ENCODE measurements around the gene MACROD1.
A peak's percentile ranks its signal among the peaks of the same experiment; 100 is the strongest.

Gene MACROD1, protein sequence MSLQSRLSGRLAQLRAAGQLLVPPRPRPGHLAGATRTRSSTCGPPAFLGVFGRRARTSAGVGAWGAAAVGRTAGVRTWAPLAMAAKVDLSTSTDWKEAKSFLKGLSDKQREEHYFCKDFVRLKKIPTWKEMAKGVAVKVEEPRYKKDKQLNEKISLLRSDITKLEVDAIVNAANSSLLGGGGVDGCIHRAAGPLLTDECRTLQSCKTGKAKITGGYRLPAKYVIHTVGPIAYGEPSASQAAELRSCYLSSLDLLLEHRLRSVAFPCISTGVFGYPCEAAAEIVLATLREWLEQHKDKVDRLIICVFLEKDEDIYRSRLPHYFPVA

DNA sequence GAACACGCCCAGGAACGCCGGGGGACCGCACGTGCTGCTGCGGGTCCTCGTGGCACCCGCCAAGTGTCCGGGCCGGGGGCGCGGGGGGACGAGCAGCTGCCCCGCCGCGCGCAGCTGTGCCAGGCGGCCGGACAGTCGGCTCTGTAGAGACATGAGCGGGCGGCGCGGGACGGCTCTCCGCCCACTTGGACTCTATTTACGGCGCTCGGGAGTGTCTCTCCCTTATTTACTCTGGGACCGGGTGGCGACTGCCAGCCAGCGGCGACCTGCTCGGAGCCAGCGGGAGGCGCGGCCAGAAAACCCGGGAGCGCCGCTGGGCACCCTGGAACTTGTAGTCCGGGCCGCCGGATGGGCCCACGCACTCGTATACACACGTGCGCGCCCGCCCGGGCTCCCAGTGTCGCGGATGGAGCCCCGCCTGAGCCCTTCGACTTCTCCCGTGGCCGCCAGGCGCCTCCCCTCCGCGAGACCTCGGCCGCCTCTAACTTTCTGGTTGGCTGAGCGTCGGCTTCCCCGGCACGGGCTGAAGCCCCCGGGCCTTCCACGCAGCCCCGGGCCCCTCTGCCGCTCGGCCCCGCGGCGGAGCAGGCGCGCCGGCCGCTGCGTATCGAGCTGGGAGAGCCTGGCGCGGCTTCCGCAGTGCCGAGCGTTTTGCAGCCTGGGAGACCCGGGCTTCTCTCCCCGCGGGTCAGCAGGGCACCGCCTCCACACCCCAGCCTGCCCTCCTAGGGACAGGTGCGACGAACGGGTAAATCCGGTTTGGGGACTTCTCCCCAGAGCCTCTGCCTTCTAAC, at the start of gene MACROD1:
TSS of gene MACROD1 (minus strand) at position 272 of the 794 bp plus-strand sequence. CDS start at position 153, 119 bp downstream.
- DNase-seq = peak; percentile 61

DNA sequence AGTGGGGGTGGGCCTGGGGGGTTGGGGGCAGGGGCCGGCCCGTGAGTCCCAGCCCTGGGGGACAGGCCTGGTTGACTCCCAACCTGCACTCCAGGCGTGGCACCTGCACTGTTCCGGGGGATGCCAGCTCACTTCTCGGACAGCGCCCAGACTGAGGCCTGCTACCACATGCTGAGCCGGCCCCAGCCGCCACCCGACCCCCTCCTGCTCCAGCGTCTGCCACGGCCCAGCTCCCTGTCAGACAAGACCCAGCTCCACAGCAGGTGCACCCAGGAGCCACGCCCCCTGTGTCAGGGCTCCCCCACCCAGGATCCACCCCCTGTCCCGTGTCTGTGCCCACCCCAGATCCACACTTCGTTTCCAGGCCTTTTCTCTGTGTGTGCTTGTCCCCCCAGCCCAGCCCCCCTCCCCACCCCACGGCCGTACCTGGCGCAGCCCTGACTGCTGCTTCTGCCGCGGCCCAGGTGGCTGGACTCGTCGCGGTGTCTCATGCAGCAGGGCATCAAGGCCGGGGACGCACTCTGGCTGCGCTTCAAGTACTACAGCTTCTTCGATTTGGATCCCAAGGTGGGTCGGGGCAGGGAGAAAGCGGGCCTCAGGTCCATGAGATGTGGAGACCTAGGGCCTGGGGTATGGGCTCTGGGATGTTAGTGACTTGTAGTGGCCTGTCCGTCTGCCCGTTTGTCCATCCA, 45.4 kb upstream of the MACROD1 start:
- no peak for DNase-seq

GRCh38 chr11:64210301-64211020, 44.5 kb upstream of the MACROD1 start:
- no peak for DNase-seq

DNA sequence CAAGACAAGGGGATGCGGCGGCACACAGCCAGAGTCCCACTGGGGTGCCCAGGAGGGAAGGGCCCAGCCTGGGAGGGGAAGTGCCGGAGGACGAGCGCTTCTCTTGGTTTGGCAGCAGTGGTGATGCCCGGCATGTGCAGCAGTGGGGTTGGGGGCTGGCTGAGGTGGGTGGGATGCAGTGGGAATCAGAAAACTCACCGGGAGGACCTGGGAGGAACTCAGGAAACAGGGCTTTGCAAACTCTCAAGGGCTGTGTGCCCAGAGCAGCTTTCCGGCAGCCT, 43.6 kb upstream of the MACROD1 start:
- no peak for DNase-seq

DNA sequence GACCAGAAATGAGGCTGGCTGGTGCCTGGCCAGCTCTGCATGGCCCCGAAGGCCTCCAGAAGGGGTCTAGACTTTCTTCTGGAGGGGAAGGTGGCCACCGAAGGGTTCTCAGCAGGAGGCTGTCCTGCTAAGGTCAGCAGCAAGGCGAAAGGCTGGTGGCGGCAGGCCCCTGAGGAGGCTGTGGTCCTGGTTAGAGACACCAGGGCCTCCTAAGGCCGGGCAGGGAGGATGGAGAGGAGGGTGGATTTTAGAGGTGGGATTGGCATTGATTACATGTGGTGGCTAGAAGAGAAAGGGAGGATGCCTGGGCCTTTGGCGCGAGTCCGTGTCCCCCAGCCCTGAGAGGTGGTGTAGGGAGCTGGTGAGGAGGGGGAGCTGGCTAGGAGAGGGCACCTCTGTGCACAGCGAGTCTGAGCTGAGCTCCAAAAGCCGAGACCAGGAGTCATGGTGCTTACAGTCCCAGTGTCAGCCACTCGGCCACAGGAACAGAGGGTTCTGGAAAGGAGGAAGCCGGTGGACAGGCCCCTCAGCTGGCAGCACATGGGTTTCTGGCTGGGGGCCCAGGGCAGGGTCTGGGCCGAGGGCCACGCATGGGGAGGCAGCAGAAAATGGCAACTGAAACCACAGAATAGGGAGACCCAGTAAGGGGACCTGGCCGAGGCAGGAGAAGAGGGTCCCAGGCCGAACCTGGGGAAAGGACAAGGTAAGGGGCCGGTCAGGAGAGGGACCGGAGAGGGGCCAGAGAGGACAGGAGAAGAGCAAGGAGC, 43.1 kb upstream of the MACROD1 start:
- no peak for DNase-seq

DNA sequence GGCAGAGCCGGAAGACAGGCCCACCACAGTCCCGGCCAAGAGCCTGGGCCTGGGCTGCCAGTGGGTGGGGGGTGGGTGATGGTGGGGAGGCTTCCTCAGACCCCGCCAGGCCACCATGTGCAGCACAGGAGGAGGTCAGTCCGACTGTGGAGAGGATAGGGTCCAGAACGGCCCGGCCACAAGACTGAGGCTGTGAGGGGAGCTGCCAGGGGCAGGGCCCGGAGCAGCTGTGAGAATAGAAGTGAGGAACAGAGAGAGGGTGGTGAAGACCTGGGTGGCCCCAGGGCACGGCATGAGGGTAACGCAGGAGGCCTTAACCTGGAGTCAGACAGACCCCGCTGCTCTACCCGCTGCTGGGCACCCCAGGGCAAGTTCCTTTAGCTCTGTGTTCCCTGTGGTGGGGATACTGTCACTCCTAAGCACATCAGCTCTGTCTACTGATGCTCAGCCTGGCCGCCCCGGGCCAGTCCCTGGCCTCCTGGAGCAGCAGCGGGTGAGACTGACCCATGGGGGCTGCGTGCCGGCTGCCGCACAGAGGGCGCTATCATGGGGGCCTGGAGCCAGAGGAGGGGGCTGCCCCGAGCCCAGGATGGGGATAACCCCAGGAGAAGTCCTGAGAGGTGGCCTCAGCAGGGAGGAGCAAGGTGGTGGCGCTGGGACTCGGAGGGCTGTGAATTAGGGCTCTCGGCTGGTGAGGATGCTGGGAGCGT, 42.3 kb upstream of the MACROD1 start:
- no peak for DNase-seq

DNA sequence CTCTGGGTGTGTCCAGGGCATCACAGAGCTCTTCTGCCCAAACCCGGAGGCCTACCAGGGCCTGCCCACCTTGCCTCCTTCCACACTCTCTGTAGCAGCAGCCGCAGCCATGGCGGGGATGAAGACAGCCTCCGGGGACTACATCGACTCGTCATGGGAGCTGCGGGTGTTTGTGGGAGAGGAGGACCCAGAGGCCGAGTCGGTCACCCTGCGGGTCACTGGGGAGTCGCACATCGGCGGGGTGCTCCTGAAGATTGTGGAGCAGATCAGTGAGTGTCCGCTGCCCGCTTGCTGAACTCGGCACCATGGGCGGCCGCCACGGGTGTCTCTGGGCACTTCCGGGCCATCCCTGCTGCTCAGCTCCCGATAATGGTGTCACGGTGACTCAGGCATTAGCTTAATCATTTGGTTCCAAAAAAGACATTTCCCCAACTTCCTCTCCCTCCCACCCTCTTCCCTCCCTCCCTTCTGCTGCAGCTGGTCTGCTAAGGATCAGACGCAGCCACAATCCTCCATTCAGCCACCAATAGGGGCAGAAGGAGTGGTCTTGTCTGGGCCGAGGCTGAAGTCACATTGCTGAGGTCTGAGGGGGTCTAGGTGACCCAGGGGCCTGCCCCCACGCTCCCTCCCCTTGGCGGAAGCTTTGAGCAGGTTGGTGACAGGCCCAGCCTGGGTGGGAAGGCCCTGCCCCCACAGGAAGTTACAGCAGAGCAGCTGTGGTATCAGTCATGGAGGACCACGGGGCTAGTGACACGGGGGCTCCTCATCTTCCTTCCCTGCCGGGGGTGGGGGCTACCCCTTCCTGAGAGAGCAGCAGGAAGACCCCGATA, 41.6 kb upstream of the MACROD1 start:
- DNase-seq = no peak

DNA sequence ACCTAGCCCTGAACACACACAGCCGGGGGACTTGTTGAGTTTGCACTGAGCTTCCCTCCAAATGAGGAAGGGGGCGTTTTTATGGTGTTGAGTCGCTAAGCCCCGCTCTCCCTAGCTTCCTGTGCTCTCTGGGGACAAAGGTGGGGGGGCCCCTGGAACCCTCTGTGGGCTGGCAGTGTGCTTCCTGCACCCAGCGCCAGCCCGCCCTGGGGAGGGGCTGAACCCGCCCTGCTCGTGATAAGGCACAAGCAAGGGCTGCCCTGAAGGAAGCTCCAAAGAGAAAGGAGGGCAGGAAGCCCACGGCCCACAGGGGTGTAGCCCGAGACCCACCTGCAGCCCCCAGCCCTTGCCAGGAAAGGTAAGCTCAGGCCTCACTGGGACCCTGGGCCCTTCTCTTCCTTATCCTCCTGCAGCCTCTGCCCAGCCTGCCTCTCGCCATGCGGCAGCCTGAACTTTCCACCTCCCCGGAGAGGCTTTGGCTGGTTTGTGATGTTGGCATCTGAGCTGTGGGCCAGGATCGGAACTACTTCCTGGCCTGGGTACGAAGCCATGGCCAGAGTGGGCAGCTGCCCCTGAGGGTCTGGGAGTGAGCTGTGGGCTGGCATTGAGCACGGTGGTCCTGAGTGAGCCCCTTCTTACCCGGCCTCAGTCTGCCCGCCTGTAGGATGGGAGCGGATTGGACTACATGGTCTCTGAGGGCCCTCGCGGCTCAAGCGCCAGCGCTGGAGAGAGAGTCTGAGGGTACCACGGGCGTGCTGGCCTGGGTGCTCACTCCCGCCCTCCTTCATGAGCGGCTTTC, 40.7 kb upstream of the MACROD1 start, which contains the start of gene FERMT3:
TSS of gene FERMT3 (plus strand) at position 265 of the 799 bp plus-strand sequence. CDS start 644 bp downstream, outside the sequence.
- no peak for DNase-seq

DNA sequence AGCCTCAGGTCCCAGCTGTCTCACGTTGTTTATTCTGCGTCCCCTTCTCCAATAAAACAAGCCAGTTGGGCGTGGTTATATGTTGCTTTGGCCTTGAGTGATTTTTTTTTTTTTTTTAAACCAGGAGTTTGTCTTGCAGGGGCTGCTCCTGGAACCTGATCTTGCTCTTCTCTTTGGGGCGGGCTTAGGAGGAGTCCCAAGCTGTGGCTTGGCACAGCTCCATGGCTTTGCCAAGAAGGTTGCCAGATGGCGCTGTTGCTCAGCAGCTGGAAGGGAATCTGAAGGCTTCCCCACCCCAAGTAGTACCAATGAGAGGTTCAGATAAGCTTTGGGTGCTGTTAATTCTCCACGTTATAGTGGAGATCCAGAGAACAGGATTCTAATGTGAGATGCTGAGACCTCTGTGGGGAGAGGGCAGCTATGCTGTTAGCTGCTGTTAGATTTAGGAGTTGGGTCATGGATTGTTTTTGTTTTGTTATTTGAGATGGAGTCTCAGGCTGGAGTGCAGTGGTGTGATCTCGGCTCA, 38.6 kb upstream of the MACROD1 start:
- DNase-seq = no peak

DNA sequence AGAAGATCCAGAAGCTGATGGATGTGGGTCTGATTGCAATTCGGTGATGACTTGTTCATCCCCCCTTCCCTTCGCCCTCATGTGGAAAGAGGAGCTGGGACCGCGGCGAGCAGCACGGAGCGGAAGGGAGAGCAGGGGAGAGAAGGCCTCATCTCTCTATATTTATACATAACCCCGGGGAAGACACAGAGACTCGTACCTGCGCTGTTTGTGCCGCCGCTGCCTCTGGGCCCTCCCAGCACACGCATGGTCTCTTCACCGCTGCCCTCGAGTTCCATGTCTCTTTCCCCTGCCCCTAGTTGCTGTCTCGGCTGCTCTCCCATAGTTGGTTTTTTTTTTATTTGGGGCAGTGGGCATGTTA, 38.1 kb upstream of the MACROD1 start:
- DNase-seq = no peak

- no peak for DNase-seq
Measured at GRCh38 chr11:64203421-64204079, 37.6 kb upstream of the MACROD1 start.

DNA sequence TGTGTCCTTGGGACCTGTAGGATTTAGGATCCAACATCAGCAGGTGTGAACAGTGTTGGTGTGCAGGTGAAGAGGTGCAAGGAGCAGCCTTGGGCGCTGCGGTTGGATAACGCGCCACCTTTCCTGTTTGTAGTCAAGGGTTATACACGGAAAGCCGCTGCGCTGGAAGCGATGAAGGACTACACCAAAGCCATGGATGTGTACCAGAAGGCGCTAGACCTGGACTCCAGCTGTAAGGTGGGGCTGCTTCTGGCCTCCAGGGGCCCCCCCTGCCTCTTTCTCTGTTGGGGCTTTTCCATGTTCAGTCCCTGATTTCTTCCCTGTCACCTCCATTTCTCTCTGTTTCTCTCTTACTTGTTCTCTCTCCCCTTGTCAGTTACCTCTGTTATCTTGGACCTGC, 37.1 kb upstream of the MACROD1 start:
- DNase-seq = no peak

DNA sequence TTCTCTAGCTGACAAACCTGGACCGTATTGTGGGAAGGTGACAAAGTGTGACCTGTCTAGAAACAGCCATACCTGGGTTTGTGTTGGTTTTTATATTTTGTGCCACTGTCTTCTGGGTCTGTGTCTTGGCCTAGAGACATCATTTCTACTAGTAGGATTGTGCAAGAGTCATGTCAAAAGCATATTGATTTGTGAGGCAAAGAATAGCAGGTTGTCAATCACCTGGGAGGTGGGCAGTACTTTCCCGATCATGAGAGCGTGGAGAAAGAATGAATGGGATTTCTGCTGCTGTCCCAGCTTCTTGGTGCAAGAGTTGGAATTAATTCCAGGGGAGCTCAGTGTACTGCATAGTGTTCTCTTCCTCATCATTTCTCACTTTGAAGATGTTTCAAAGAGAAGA, 35.6 kb upstream of the MACROD1 start:
- no peak for DNase-seq

DNA sequence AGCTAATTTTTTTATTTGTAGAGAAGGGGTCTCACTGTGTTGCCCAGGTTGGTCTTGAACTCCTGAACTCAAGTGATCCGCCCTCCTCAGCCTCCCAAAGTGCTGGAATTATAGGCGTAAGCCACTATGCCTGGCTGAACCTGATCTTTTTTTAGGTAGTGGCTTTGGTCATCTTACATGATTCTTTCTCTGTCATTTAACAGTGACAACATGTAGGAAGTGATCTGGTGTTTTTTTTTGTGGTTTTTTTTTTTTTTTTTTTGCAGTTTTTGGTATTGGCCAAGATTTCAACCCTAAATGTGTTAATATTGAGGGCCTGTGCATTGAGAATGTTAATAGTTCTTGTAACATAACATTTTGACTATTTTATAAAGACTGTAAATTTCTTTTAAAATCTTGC, 32.6 kb upstream of the MACROD1 start:
- no peak for DNase-seq

- DNase-seq = no peak
Measured at GRCh38 chr11:64196626-64197025, 30.7 kb upstream of the MACROD1 start.

GRCh38 chr11:64192434-64192833, 26.5 kb upstream of the MACROD1 start:
- no peak for DNase-seq

DNA sequence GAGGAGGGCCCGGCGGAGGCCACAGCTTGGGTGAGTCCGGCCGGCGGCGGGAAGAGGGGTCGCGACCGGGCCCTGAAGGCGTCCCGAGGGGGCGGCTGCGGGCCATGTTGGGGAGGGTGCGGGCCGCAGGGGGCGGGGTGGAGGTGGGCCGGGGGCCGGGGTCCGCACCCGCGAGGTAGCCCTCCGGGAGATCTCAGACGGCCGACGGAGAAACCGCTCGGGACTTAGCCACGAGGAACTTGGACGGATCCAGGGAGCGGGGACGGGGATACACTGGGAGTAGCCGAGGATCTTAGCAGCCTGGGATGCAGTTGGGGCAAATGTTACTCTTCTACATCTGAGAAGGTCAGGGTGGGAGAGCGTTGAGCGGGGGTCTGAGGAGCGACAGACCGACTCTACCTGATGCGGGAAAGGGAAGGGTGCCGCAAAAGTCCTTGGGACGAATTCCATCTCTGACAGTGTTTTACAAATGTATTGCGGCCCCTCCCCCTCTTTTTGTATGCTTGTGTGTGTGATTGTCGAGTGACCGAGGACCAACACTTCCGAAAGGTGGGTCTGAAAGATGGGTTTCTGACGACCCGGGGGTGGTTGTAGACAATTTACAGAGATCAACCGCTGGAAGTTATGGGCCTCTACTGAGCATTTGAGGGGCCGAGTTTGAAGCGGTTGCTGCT, 20.7 kb upstream of the MACROD1 start:
- DNase-seq = no peak

DNA sequence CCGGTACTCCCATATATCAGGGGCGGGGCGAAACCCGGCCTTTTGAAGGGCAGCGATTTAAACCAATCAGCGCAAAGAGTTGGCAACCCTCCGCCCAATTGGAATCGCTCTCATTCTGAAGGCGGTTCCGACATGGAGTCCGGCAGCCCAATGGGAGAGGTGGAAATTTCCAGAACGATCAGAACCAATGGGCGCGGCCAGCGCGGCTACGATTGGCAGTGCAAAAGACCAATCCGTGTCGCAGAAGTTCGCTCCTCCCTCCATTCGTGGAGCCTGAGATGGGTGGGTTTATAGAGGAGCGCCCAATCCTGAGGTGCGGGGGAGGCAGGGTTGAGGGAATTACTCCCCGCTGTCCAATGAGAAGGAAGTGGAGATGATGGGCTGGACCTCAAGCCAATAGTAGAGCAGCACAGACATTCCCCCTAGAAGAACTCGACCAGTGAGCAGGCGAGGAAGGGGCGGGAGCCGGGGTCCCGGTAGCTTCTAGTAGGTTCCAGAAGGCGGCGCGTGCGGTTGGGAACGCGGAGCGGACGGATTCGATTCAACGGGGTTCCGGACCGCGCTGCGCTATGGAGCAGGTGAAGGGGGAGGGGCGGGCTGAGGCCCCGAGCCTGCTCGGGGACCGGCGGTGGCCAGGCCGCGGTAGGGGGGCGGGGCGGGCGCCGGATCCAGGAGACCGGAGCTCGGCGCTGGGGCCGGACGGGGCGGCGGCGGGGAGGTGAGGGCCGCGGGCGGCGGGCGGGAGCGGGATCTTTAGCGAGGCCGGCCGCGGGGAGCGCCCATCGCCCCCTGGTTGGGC, 20.0 kb upstream of the MACROD1 start, which contains the start of gene STIP1:
TSS of gene STIP1 (plus strand) at position 479 of the 799 bp plus-strand sequence. CDS start at position 570, 91 bp downstream.
- DNase-seq = peak; percentile 100

Measured in NCI-H1417 treated with DMSO at 0.1 percent for 48 hours (cell line).